HUES6 (cell line): ENCODE data around the gene NBAS.
A peak's percentile ranks its signal among the peaks of the same experiment; 100 is the strongest.
"Not testable (repeated sequence)": the region's sequence is repeated elsewhere in the genome, so short reads cannot be mapped to it uniquely, and the experiment has no call there.

Experiments
- H3K27ac ChIP-seq: 2 replicates; pipeline ENCODE4 v1.7.0; 2013; ENCODE audit warnings: low read depth, mild to moderate bottlenecking, low read length, inconsistent platforms
- H3K27me3 ChIP-seq: 2 replicates; pipeline ENCODE4 v1.6.1; 2013; ENCODE audit warnings: low read length; ENCODE audit not compliant: control insufficient read depth, insufficient read depth
- H3K36me3 ChIP-seq: 2 replicates; pipeline ENCODE4 v1.6.1; 2013; ENCODE audit warnings: low read length; ENCODE audit not compliant: control insufficient read depth, insufficient read depth
- H3K4me1 ChIP-seq: 2 replicates; pipeline ENCODE4 v1.6.1; 2013; ENCODE audit warnings: low read length; ENCODE audit not compliant: control insufficient read depth, insufficient read depth
- H3K4me3 ChIP-seq: 2 replicates; pipeline ENCODE4 v1.5.1; 2013; ENCODE audit warnings: low read depth, low read length
- H3K9ac ChIP-seq: one replicate; pipeline ENCODE4 v1.6.1; 2013; ENCODE audit warnings: mild to moderate bottlenecking, low read length
- H3K9me3 ChIP-seq: 2 replicates; pipeline ENCODE4 v1.6.1; 2013; ENCODE audit warnings: low read depth, low read length; ENCODE audit not compliant: control insufficient read depth, insufficient read depth

NBAS gene

DNA sequence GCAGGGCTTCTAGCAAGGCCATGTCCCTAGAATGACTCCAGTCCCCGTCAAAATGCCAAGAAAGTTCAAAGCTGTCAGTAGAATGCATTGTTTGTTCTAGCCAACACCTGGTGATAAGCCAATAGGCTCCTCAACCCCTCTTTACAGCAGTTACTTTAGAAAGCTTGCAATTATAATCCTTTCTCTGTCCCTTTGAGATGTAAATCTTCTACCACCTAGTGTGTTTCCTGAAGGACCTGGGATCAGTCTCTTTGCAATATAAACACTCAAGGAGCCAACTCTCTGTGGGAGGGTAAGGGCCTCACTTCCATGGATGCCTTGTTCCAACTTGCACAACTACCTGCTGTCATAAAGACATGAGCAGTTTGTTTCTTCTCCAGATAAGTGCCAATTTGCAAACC, 301.8 kb downstream of the NBAS start:
- H3K27ac ChIP-seq: peak overlapping the region; percentile 40; the same call in 1 of the 2 replicates
- H3K4me3 ChIP-seq: peak overlapping the region; percentile 12; the same call in 1 of the 2 replicates
- H3K9me3 ChIP-seq: peaks cover 14% of the 10 kb centered on the region
- H3K9ac ChIP-seq: no peak overlapping the region
- no peaks in the 10 kb centered on the region for H3K36me3 ChIP-seq
- peaks cover 26% of the 10 kb centered on the region for H3K4me1 ChIP-seq
- no peaks in the 10 kb centered on the region for H3K27me3 ChIP-seq

GRCh38 chr2:15258385-15258784, 302.7 kb downstream of the NBAS start:
- not testable (repeated sequence) for H3K27ac ChIP-seq, H3K36me3 ChIP-seq, H3K9ac ChIP-seq, H3K27me3 ChIP-seq, H3K4me3 ChIP-seq
- H3K9me3 ChIP-seq: peaks cover 14% of the 10 kb centered on the region
- peaks cover 26% of the 10 kb centered on the region for H3K4me1 ChIP-seq

- Histone ChIP-seq H3K4me3 (no peak overlapping the region), H3K9ac (no peak overlapping the region), H3K27ac (no peak overlapping the region), H3K27me3 (no peaks in the 10 kb centered on the region), H3K4me1 (no peaks in the 10 kb centered on the region), H3K36me3 (no peaks in the 10 kb centered on the region), H3K9me3 (peaks cover 17% of the 10 kb centered on the region)
These were observed 307.3 kb downstream of the NBAS start for GRCh38 chr2:15253835-15254286.

DNA sequence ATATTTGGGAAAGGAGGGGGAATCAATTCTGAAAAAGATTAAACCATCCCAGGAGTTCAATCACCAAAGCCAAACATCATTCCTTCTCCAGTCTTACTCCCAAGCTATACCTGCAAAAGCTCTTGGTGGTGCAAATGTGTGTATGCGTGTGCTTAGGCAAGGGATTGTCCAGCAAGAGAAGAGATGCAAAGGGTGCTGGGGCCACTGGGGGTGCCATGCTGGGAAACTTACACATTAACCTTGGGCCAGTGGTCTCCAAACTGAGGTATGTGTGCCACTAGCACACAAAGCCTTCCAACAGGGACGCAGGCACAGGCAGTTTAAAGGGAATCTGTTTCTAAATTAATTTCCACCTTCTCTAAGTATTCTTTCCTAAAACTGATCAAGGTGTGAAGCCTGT, 307.9 kb downstream of the NBAS start:
- Histone ChIP-seq H3K9me3 (peaks cover 11% of the 10 kb centered on the region), H3K9ac (no peak overlapping the region), H3K27me3 (no peaks in the 10 kb centered on the region), H3K36me3 (no peaks in the 10 kb centered on the region), H3K27ac (no peak overlapping the region), H3K4me1 (no peaks in the 10 kb centered on the region), H3K4me3 (no peak overlapping the region)

DNA sequence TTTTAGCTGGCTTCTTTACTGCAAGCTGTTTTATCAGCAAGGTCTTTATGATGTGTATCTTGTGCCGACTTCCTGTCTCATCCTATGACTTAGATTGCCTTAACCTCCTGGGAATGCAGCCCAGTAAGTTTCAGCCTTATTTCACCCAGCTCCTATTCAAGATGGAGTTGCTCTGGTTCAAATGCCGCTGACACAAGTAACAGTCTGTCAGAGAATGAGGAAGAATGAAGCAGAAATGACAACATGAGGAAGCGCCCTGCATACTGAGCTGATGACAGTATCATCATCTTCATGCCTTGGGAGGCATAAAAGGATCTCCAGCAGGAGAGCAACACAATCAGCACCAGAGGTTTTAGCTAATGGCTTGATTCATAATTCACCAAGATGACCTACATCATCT, 309.4 kb downstream of the NBAS start:
- H3K4me1 ChIP-seq: no peaks in the 10 kb centered on the region

GRCh38 chr2:15250946-15251345, 310.2 kb downstream of the NBAS start:
- H3K36me3 ChIP-seq, H3K4me3 ChIP-seq, H3K9ac ChIP-seq, H3K9me3 ChIP-seq, H3K4me1 ChIP-seq, H3K27me3 ChIP-seq, H3K27ac ChIP-seq: not testable (repeated sequence)

More for the DNA sequence above, 309.4 kb downstream of the NBAS start:
- Histone ChIP-seq H3K27me3 (no peaks in the 10 kb centered on the region), H3K36me3 (no peaks in the 10 kb centered on the region), H3K9ac (no peak overlapping the region), H3K4me3 (no peak overlapping the region), H3K9me3 (peaks cover 3% of the 10 kb centered on the region), H3K27ac (no peak overlapping the region)

DNA sequence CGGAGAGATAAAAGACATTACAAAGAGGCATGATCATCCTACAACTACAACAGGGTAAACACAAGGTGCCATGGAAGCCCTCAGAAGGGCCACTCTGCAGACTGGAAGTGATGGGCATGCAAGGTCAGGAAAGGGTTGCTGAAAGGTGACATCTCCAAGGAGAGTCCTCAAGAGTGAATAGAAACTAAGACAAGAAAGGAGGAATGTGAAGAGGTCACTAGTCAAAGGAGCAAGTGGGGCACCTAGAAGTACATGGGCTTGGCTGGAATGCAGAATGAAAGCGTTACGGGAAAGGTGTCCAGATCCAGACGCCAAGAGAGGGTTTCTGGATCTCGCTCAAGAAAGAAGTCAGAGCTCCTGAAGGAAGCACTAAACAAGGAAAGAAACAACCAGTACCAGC, 314.3 kb downstream of the NBAS start:
- H3K27me3 ChIP-seq: no peaks in the 10 kb centered on the region
- H3K4me1 ChIP-seq: peaks cover 2% of the 10 kb centered on the region; the same call in 1 of the 2 replicates
- H3K4me3 ChIP-seq: no peak overlapping the region
- no peak overlapping the region for H3K27ac ChIP-seq
- no peaks in the 10 kb centered on the region for H3K36me3 ChIP-seq
- H3K9ac ChIP-seq: no peak overlapping the region
- peaks cover 3% of the 10 kb centered on the region for H3K9me3 ChIP-seq

- H3K27ac ChIP-seq: no peak overlapping the region
- H3K9me3 ChIP-seq: no peaks in the 10 kb centered on the region
- no peaks in the 10 kb centered on the region for H3K27me3 ChIP-seq
- no peaks in the 10 kb centered on the region for H3K36me3 ChIP-seq
- H3K4me1 ChIP-seq: peaks cover 6% of the 10 kb centered on the region; the same call in 1 of the 2 replicates
- H3K9ac ChIP-seq: no peak overlapping the region
- no peak overlapping the region for H3K4me3 ChIP-seq
These were observed 317.4 kb downstream of the NBAS start for GRCh38 chr2:15243762-15244161.

DNA sequence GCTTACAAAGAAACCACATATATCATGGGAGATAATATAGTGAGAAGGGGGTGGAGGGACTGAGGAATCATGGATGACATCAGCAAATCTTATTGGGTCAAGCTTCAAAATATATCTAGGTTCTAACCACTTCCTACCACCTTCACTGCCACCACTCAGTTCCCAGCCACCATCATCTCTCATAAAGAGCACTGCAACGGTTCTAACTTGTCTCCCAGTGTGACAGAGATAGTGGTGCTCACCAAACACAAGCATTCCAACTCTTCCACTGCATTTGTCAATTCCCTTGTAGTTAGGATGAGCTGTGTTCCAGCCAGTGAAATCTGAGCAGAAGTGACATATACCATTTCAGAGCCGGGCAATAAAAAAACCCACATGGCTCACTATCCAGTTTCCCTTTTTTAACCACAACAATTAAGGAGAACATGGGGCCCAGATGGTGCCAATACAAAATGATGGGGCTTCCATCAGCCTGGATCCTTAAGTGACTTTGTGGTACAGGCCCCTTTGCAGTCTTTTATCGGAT, 318.1 kb downstream of the NBAS start:
- no peak overlapping the region for H3K9ac ChIP-seq
- no peaks in the 10 kb centered on the region for H3K36me3 ChIP-seq
- H3K27me3 ChIP-seq: no peaks in the 10 kb centered on the region
- no peak overlapping the region for H3K27ac ChIP-seq
- H3K4me3 ChIP-seq: no peak overlapping the region
- peaks cover 6% of the 10 kb centered on the region; the same call in 1 of the 2 replicates for H3K4me1 ChIP-seq
- H3K9me3 ChIP-seq: no peaks in the 10 kb centered on the region

- Histone ChIP-seq H3K9ac (no peak overlapping the region), H3K4me3 (no peak overlapping the region), H3K36me3 (no peaks in the 10 kb centered on the region), H3K4me1 (peaks cover 6% of the 10 kb centered on the region; the same call in 1 of the 2 replicates), H3K27me3 (no peaks in the 10 kb centered on the region), H3K27ac (no peak overlapping the region), H3K9me3 (no peaks in the 10 kb centered on the region)
These were observed 319.2 kb downstream of the NBAS start for GRCh38 chr2:15241929-15242328.

DNA sequence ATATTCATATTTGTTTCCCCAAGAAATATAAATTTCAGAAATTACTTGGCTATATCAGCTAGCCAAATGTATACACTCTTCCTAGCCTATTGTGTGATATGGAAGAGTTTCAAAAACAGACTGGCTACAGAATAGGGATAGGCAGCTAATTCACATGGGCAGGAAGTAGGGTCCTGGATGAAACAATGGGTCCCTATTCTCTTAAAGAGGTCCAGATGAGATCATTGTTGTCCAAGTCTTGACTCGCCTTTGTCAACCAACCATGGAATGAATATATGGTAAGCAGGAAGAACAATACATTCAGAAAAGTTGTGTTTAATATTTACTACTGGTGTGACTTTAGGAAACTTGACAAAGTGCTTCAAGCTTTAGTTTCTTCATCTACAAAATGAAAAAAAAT, 319.9 kb downstream of the NBAS start:
- no peaks in the 10 kb centered on the region for H3K27me3 ChIP-seq
- H3K9me3 ChIP-seq: no peaks in the 10 kb centered on the region
- no peaks in the 10 kb centered on the region for H3K36me3 ChIP-seq
- H3K4me1 ChIP-seq: peaks cover 6% of the 10 kb centered on the region; the same call in 1 of the 2 replicates
- no peak overlapping the region for H3K4me3 ChIP-seq
- H3K27ac ChIP-seq: no peak overlapping the region
- H3K9ac ChIP-seq: no peak overlapping the region
